ENCODE measurements around the gene ATP2C2.
A peak's percentile ranks its signal among the peaks of the same experiment; 100 is the strongest.
"Not testable (repeated sequence)": the region's sequence is repeated elsewhere in the genome, so short reads cannot be mapped to it uniquely, and the experiment has no call there.

The ATP2C2 gene

GRCh38 chr16:84444476-84444875, 76.1 kb downstream of the ATP2C2 start:
- Histone ChIP-seq H3K4me2 (no peak overlapping the region), H4K20me1 (no peaks in the 10 kb centered on the region), H3K4me3 (no peak overlapping the region), H3K27ac (no peak overlapping the region), H3K4me1 (peaks cover 8% of the 10 kb centered on the region), H3K36me3 (no peaks in the 10 kb centered on the region), H3K9me3 (no peaks in the 10 kb centered on the region), H3K27me3 (no peaks in the 10 kb centered on the region), H3K9ac (no peak overlapping the region)
- TF ChIP-seq Cebpa-rat (IDR thresholded peaks at IDR 0.05): no peak

GRCh38 chr16:84446084-84446483, 77.7 kb downstream of the ATP2C2 start:
- peaks cover 11% of the 10 kb centered on the region for H3K4me1 ChIP-seq
- no peak for TF ChIP-seq Cebpa-rat (IDR thresholded peaks at IDR 0.05)
- H3K4me3 ChIP-seq: no peak overlapping the region
- no peak overlapping the region for H3K27ac ChIP-seq
- H4K20me1 ChIP-seq: no peaks in the 10 kb centered on the region
- no peaks in the 10 kb centered on the region for H3K36me3 ChIP-seq
- H3K9ac ChIP-seq: no peak overlapping the region
- H3K27me3 ChIP-seq: no peaks in the 10 kb centered on the region
- peaks cover 8% of the 10 kb centered on the region; the same call in 1 of the 2 replicates for H3K9me3 ChIP-seq
- H3K4me2 ChIP-seq: no peak overlapping the region

- Histone ChIP-seq H3K4me2 (no peak overlapping the region), H3K36me3 (no peaks in the 10 kb centered on the region), H3K27ac (no peak overlapping the region), H3K27me3 (no peaks in the 10 kb centered on the region), H3K4me3 (no peak overlapping the region), H4K20me1 (no peaks in the 10 kb centered on the region), H3K9ac (no peak overlapping the region), H3K4me1 (peaks cover 11% of the 10 kb centered on the region), H3K9me3 (peaks cover 12% of the 10 kb centered on the region; the same call in 1 of the 2 replicates)
- TF ChIP-seq Cebpa-rat (IDR thresholded peaks at IDR 0.05): no peak
Measured at GRCh38 chr16:84446596-84447392, 78.5 kb downstream of the ATP2C2 start.

GRCh38 chr16:84448444-84448843, 80.1 kb downstream of the ATP2C2 start:
- no peak for TF ChIP-seq Cebpa-rat (IDR thresholded peaks at IDR 0.05)
- Histone ChIP-seq H3K4me2 (no peak overlapping the region), H3K4me1 (peaks cover 11% of the 10 kb centered on the region)

GRCh38 chr16:84449156-84450140, 81.1 kb downstream of the ATP2C2 start:
- H3K27ac ChIP-seq: no peak overlapping the region
- H3K4me3 ChIP-seq: no peak overlapping the region
- no peaks in the 10 kb centered on the region for H3K27me3 ChIP-seq
- no peaks in the 10 kb centered on the region for H3K36me3 ChIP-seq
- peaks cover 12% of the 10 kb centered on the region; the same call in 1 of the 2 replicates for H3K9me3 ChIP-seq
- H3K4me1 ChIP-seq: peaks cover 11% of the 10 kb centered on the region
- H3K4me2 ChIP-seq: peak overlapping the region; percentile 40
- no peak overlapping the region for H3K9ac ChIP-seq
- TF ChIP-seq Cebpa-rat (IDR thresholded peaks at IDR 0.05): no peak
- no peaks in the 10 kb centered on the region for H4K20me1 ChIP-seq

More at GRCh38 chr16:84448444-84448843, 80.1 kb downstream of the ATP2C2 start:
- H3K4me3 ChIP-seq: no peak overlapping the region
- H3K27ac ChIP-seq: no peak overlapping the region
- H4K20me1 ChIP-seq: no peaks in the 10 kb centered on the region
- peaks cover 12% of the 10 kb centered on the region; the same call in 1 of the 2 replicates for H3K9me3 ChIP-seq
- H3K36me3 ChIP-seq: no peaks in the 10 kb centered on the region
- no peak overlapping the region for H3K9ac ChIP-seq
- no peaks in the 10 kb centered on the region for H3K27me3 ChIP-seq

GRCh38 chr16:84450176-84450865, 82.0 kb downstream of the ATP2C2 start:
- H3K27me3 ChIP-seq: no peaks in the 10 kb centered on the region
- H3K9ac ChIP-seq: no peak overlapping the region
- no peak overlapping the region for H3K4me2 ChIP-seq
- peaks cover 11% of the 10 kb centered on the region for H3K4me1 ChIP-seq
- no peak overlapping the region for H3K4me3 ChIP-seq
- no peaks in the 10 kb centered on the region for H4K20me1 ChIP-seq
- peaks cover 12% of the 10 kb centered on the region; the same call in 1 of the 2 replicates for H3K9me3 ChIP-seq
- TF ChIP-seq Cebpa-rat (IDR thresholded peaks at IDR 0.05): no peak
- H3K36me3 ChIP-seq: no peaks in the 10 kb centered on the region
- no peak overlapping the region for H3K27ac ChIP-seq

- H3K4me3 ChIP-seq, H3K4me2 ChIP-seq, H3K27me3 ChIP-seq, H3K27ac ChIP-seq, H3K36me3 ChIP-seq, H3K9ac ChIP-seq, H4K20me1 ChIP-seq: not testable (repeated sequence)
- peaks cover 12% of the 10 kb centered on the region; the same call in 1 of the 2 replicates for H3K9me3 ChIP-seq
- peaks cover 11% of the 10 kb centered on the region for H3K4me1 ChIP-seq
Measured at GRCh38 chr16:84451010-84451676, 82.8 kb downstream of the ATP2C2 start.

- Histone ChIP-seq H3K27ac (no peak overlapping the region), H3K4me1 (peaks cover 11% of the 10 kb centered on the region), H4K20me1 (no peaks in the 10 kb centered on the region), H3K4me2 (no peak overlapping the region), H3K36me3 (no peaks in the 10 kb centered on the region), H3K4me3 (no peak overlapping the region), H3K9me3 (peaks cover 12% of the 10 kb centered on the region; the same call in 1 of the 2 replicates), H3K27me3 (no peaks in the 10 kb centered on the region), H3K9ac (no peak overlapping the region)
- no peak for TF ChIP-seq Cebpa-rat (IDR thresholded peaks at IDR 0.05)
Measured at GRCh38 chr16:84451781-84452180, 83.4 kb downstream of the ATP2C2 start.

All from BLaER1 (cell line).